KMS-11 (cell line): Measurements from ENCODE around the gene PTPN1.

Source experiments
- H2AFZ ChIP-seq: fragments of 200-600 bp; sonication (generic); 2 replicates; pipeline ENCODE4 v1.6.1; 2016; ENCODE audit warnings: antibody characterized with exemption, mixed run types, low read depth
- H3K27ac ChIP-seq: fragments of 200-600 bp; sonication (generic); 2 replicates; pipeline ENCODE4 v1.6.1; 2016; ENCODE audit warnings: mild to moderate bottlenecking, mixed run types
- H3K27me3 ChIP-seq: fragments of 200-600 bp; sonication (generic); 2 replicates; pipeline ENCODE4 v1.6.1; 2017; ENCODE audit warnings: mild to moderate bottlenecking, low read depth, mixed run types, moderate library complexity; ENCODE audit not compliant: insufficient read depth
- H3K36me3 ChIP-seq: fragments of 200-600 bp; sonication (generic); 2 replicates; pipeline ENCODE4 v1.6.1; 2017; ENCODE audit warnings: mild to moderate bottlenecking, mixed run types; ENCODE audit not compliant: insufficient read depth
- H3K4me1 ChIP-seq: fragments of 200-600 bp; sonication (generic); 2 replicates; pipeline ENCODE4 v1.6.1; 2016; ENCODE audit warnings: mild to moderate bottlenecking, low read depth, mixed run types; ENCODE audit not compliant: poor library complexity, severe bottlenecking
- H3K4me2 ChIP-seq: fragments of 200-600 bp; sonication (generic); 2 replicates; pipeline ENCODE4 v1.7.0; 2016; ENCODE audit warnings: mild to moderate bottlenecking, mixed run types
- H3K4me3 ChIP-seq: fragments of 200-600 bp; sonication (generic); IDR thresholded peaks from 2 replicates; pipeline ENCODE4 v1.6.1; 2017; ENCODE audit warnings: low read depth, low read length, mixed read lengths; ENCODE audit not compliant: insufficient read depth
- H3K79me2 ChIP-seq: fragments of 200-600 bp; sonication (generic); 2 replicates; pipeline ENCODE4 v1.6.1; 2016; ENCODE audit warnings: low read depth, mixed run types; ENCODE audit not compliant: insufficient read depth
- H3K9ac ChIP-seq: fragments of 200-600 bp; sonication (generic); 2 replicates; pipeline ENCODE4 v1.6.1; 2016; ENCODE audit warnings: mild to moderate bottlenecking, mixed run types
- H4K20me1 ChIP-seq: fragments of 200-600 bp; sonication (generic); 2 replicates; pipeline ENCODE4 v1.6.1; 2016; ENCODE audit warnings: mild to moderate bottlenecking, mixed run types; ENCODE audit not compliant: insufficient read depth
- CTCF ChIP-seq: fragments of 200-600 bp; sonication (generic); conservative IDR thresholded peaks from 2 replicates; pipeline ENCODE4 v1.6.1; 2017; ENCODE audit warnings: low read depth, mild to moderate bottlenecking, antibody characterized with exemption, low read length, moderate library complexity, mixed read lengths

PTPN1 gene

GRCh38 chr20:50550531-50550930 is 40.3 kb downstream of the PTPN1 start:
- Histone ChIP-seq H3K9ac (no peak overlapping the region), H3K27me3 (no peaks in the 10 kb centered on the region), H3K4me2 (peak overlapping the region; percentile 7; the same call in 1 of the 2 replicates)

GRCh38 chr20:50551288-50551687 is 41.1 kb downstream of the PTPN1 start:
- Histone ChIP-seq H2AFZ (no peak overlapping the region), H3K36me3 (no peaks in the 10 kb centered on the region), H3K4me2 (no peak overlapping the region), H3K4me1 (peaks cover 24% of the 10 kb centered on the region), H3K9ac (no peak overlapping the region), H3K4me3 (no peak overlapping the region), H3K79me2 (no peaks in the 10 kb centered on the region), H3K27me3 (no peaks in the 10 kb centered on the region), H4K20me1 (no peaks in the 10 kb centered on the region), H3K27ac (no peak overlapping the region)
- no peak for TF ChIP-seq CTCF

More at GRCh38 chr20:50550531-50550930, 40.3 kb downstream of the PTPN1 start:
- TF ChIP-seq CTCF = no peak
- Histone ChIP-seq H3K4me1 (peaks cover 24% of the 10 kb centered on the region), H3K36me3 (no peaks in the 10 kb centered on the region), H3K4me3 (no peak overlapping the region), H3K79me2 (no peaks in the 10 kb centered on the region), H3K27ac (no peak overlapping the region), H2AFZ (no peak overlapping the region), H4K20me1 (no peaks in the 10 kb centered on the region)

- Histone ChIP-seq H3K9ac (no peak overlapping the region), H3K4me1 (peaks cover 19% of the 10 kb centered on the region), H3K79me2 (no peaks in the 10 kb centered on the region), H3K27me3 (no peaks in the 10 kb centered on the region), H4K20me1 (no peaks in the 10 kb centered on the region), H3K36me3 (no peaks in the 10 kb centered on the region), H3K4me2 (no peak overlapping the region), H3K27ac (no peak overlapping the region), H3K4me3 (no peak overlapping the region), H2AFZ (no peak overlapping the region)
- TF ChIP-seq CTCF = no peak
Observed at GRCh38 chr20:50552979-50553378, 42.8 kb downstream of the PTPN1 start.

GRCh38 chr20:50554694-50555579 is 44.8 kb downstream of the PTPN1 start:
- H2AFZ ChIP-seq = no peak overlapping the region
- H3K27me3 ChIP-seq = no peaks in the 10 kb centered on the region
- no peak overlapping the region for H3K4me2 ChIP-seq
- no peaks in the 10 kb centered on the region for H4K20me1 ChIP-seq
- no peak for TF ChIP-seq CTCF
- H3K4me1 ChIP-seq = peaks cover 18% of the 10 kb centered on the region
- no peak overlapping the region for H3K27ac ChIP-seq
- no peaks in the 10 kb centered on the region for H3K36me3 ChIP-seq
- no peak overlapping the region for H3K4me3 ChIP-seq
- no peaks in the 10 kb centered on the region for H3K79me2 ChIP-seq
- no peak overlapping the region for H3K9ac ChIP-seq
